Pulmonary artery endothelial cell (primary cell): Measurements from ENCODE around the gene CANT1. TPM values are rescaled to one million over a fixed set of nuclear protein-coding genes. Genes with fewer than 3 reads are reported as not detected.
A peak's percentile ranks its signal among the peaks of the same experiment; 100 is the strongest.

Source experiments
- DNase-seq: peaks from one replicate; pipeline ENCODE4 v3.0.0-alpha.2; 2011; ENCODE audit warnings: low read depth, low spot score
- total RNA-seq: library from RNA; depleted of rRNA; stranded (reverse); fragments of >200 nt; gene quantifications from 2 replicates; pipeline ENCODE4 v1.2.3, GENCODE V29; 2014

CANT1 gene
- total RNA-seq, 1 donor from 2014 or later = 54.4 TPM

- DNase-seq = no peak
Measured at GRCh38 chr17:78996781-78997201, 12.8 kb downstream of the CANT1 start.

DNA sequence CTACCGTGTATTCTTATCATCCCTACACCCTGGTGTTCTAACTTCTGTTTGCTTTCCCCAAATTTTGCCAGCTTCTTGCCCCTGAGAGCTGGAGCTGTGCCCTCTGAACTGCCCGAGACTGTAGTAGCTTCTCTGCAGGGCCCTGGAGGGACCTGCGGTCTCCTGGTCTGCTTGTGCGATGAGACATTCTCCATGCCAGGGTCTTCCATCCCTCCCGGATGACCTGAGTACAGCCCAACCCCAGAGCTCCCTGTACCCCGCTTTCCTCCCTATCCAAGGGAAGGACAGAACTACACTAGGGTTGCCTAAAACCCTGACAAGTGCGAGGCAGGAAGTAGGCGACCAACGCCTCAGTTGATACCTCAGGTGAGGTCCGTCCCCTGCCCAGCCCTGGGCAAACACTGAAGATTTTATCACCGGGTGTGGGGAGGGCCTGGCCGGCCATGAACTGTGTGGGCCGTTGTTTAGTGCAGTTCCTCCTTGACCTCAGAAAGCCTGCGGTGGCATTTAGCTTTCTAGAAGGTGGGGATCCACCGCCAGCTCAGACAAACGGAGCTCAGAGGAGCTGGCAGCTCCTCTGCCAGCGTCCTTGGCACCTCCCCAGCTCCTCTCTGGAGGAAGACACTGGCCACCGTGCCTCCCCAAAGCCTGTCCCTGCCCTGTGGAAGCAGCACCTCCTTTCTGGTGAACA, 13.7 kb downstream of the CANT1 start:
- no peak for DNase-seq

- no peak for DNase-seq
Measured at GRCh38 chr17:78995022-78995760, 14.4 kb downstream of the CANT1 start.

GRCh38 chr17:78993981-78994671, 15.4 kb downstream of the CANT1 start:
- DNase-seq = no peak

- DNase-seq = peak; percentile 52
Measured at GRCh38 chr17:78993241-78993956, 16.2 kb downstream of the CANT1 start.

DNA sequence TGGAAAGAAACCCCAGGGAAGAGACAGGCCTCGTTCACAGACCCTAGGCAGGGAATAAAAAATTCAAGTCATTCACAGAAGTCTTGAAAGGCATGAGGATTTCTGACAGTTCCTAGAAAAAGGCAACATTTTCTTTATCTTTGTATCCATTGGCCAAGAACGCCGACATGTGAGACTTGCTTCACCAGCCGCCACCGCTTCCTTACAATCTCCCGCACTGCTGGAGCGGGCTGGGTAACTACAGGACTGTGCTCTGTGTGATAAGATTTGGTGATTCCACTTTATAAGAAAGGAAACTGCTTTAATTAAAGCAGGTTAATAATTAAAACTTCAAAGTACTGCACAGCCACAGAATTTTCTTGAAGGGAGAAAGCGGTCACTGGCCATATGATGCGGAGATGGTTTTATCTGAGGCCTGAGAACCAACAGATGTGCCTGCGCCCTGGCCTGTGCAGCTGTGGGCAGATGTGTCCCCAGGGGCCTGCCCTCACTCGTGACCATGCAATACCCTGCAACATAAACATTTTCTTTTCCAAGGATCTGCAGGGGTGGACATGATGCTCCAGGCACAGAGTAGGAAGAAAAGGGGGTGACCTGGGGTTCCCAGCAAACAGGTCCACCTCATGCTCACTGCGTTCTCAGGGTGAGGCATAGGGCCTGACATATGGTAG, 16.9 kb downstream of the CANT1 start:
- no peak for DNase-seq

DNA sequence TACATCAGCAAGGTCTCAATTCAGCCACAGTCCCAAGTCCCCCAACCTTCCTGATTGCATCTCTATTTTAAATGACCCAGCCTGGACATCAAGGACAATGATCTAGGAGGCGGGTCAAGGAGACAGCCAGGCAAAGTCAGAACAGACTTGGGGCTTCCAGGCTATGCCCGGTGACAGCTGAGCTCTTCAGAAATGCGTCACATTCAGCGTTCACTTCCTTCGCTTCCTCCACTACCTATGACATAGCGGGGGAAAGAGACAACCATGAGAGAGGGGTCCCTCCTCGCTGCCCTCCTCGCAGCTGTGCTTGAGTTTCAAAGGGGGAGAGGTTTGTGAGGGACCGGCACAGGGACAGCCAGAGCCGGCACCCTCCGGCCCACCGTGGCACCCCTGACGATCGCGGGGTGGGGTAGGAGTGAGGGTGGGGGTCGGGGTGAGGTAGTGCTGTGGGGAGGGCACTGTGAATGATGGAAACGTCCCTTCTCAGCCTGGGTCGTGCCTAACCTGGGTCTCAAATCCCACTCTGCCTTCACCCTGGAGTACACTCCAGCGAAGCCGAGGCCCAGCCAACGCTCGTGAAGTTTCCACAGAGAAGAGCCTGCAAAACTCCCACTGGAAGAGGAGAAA, 17.5 kb downstream of the CANT1 start:
- DNase-seq = no peak

GRCh38 chr17:78991017-78991738, 18.4 kb downstream of the CANT1 start:
- DNase-seq = no peak

DNA sequence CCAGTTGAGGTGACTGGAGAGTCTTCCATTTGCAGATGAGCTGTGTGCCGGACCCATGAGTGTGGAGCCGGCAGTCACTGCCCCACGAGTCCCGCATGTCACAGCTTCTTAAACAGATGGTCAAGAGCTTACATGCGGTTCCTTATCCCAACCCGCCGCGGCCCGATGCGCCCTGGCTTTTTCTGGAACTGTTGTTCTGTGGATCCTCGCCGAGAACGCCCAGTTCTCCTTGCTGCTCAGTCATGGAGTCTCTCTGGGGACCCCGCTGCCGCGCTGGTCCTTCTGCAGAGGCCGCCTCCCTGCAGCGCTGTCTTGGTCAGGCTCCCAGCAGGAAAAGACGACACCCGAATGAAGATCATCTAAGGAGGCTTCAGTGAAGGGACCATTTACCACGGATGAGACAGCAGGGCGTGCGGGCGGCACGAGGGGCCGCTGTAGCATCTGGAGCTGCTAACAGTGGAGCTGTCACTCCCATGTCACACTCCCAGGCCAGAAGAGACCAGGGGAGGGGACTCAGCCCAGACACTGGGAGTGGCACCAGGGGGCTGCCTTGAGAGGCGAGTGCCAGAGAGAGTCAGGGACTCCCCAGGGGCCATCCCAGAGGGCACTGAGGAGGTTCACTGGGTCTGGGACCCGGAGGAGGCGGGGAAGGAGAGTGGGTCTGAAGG, 19.1 kb downstream of the CANT1 start:
- DNase-seq = no peak

GRCh38 chr17:78988152-78988551, 21.4 kb downstream of the CANT1 start:
- no peak for DNase-seq

DNA sequence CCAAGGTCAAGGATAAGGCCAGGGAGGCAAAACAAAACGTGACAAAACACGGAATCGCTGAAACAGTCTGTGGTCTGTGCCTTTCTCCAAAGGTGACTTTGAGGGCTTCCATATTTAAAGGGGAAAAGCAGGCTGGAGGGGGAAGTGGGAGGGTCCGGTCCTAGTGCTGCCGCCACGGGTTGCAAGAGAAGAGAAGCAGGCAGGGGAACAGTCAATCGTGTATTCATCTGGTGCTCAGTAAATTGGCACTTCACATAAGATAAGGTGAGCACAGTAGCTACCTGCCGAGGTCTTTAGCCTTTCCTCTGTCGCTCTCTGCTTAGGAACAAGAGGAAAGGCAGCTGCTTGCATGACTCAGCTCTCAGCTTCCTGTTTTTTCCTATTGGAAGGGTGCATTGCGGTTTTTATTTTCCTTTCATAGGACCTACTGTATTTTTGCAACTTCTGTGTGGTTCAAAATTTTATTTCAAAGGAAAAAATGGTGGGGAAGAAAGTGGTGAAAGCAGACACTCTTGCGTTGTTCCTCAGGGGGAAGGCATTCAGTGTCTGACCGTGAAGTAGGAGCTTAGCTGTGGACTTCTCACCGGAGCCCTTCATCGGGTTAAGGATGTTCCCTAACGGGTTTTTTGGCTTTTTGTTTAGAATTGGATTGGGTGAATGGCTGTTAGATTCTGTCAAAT, 22.8 kb downstream of the CANT1 start:
- DNase-seq = peak; percentile 32

DNA sequence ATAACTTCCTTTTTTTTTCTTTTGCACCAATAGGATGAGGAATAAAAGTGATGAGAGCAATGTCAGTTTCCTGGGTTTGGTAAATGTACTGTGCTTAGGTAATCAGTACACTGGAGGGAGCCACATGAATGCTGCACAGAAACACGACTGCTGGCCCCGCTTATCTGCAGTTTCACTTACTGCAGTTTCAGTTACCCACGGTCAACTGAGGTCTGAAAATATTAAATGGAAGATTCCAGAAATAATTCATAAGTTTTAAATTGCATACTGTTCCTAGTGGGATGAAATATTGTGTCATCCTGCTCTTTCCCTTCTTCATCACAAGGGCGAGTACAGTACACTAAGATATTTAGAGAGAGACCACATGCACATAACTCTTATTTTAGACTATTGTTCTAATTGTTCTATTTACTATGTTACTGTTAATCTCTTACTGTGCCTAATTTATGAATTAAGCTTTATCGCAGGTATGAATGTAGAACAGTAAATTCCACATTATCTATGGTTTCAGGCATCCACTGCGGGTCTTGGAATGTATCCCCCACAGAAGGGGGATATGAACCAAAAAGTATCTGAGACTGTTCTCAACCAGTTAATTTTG, 23.4 kb downstream of the CANT1 start:
- DNase-seq = peak; percentile 30

GRCh38 chr17:78985395-78985794, 24.2 kb downstream of the CANT1 start:
- DNase-seq = no peak

- no peak for DNase-seq
Measured at GRCh38 chr17:78981010-78981888, 28.3 kb downstream of the CANT1 start.

- no peak for DNase-seq
Measured at GRCh38 chr17:78980624-78980972, 29.0 kb downstream of the CANT1 start.

GRCh38 chr17:78979780-78980623, 29.6 kb downstream of the CANT1 start, which contains the start of gene LGALS3BP:
Gene LGALS3BP, minus strand, starts transcription at chr17:78979923. Its CDS starts 2,732 bp downstream, at chr17:78977191.
- no peak for DNase-seq
